Brain microvascular endothelial cell (primary cell): ENCODE measurements around the gene LDLRAD3.

ENCODE experiments used
- DNase-seq: peaks from one replicate; pipeline ENCODE4 v3.0.0-alpha.2; 2020
- H3K27ac ChIP-seq: fragments of 250-450 bp; sonication (Bioruptor Pico); 2 replicates; pipeline ENCODE4 v1.5.1; 2020; ENCODE audit warnings: mild to moderate bottlenecking, moderate library complexity
- H3K27me3 ChIP-seq: fragments of 250-450 bp; sonication (Bioruptor Pico); replicated peaks from 2 replicates; pipeline ENCODE4 v1.5.1; 2020; ENCODE audit warnings: mild to moderate bottlenecking
- H3K36me3 ChIP-seq: fragments of 250-450 bp; sonication (Bioruptor Pico); replicated peaks from 2 replicates; pipeline ENCODE4 v1.5.1; 2020; ENCODE audit warnings: mild to moderate bottlenecking
- H3K4me3 ChIP-seq: 2 replicates; pipeline ENCODE4 v1.5.1; 2011; ENCODE audit warnings: low read depth, mild to moderate bottlenecking, control low read depth, low read length, moderate library complexity
- CTCF ChIP-seq: IDR thresholded peaks from 2 replicates; pipeline ENCODE4 v1.5.1; 2011; ENCODE audit warnings: low read depth, mild to moderate bottlenecking, moderate library complexity, low read length, control low read depth, inconsistent platforms; ENCODE audit errors: missing control alignments
- in situ Hi-C: cut with HindIII; loops from 2 replicates; pipeline ENCODE4 v1.10.0; 2017; ENCODE audit warnings: low sequenced_read_pairs, low pct_ligation_motif_present

Gene LDLRAD3

GRCh38 chr11:35976434-35976833, 32.6 kb downstream of the LDLRAD3 start:
- H3K36me3 ChIP-seq = no peaks in the 10 kb centered on the region
- in situ Hi-C loops = no loop called here
- no peak overlapping the region for H3K27ac ChIP-seq
- DNase-seq = no peak
- no peak for TF ChIP-seq CTCF
- no peaks in the 10 kb centered on the region for H3K27me3 ChIP-seq
- H3K4me3 ChIP-seq = no peak overlapping the region

- no peak for TF ChIP-seq CTCF
- Histone ChIP-seq H3K27me3 (no peaks in the 10 kb centered on the region), H3K27ac (no peak overlapping the region), H3K36me3 (no peaks in the 10 kb centered on the region), H3K4me3 (no peak overlapping the region)
- in situ Hi-C loops = no loop called here
- DNase-seq = no peak
Measured at GRCh38 chr11:35978183-35978582, 34.3 kb downstream of the LDLRAD3 start.

GRCh38 chr11:35978891-35979290, 35.0 kb downstream of the LDLRAD3 start:
- H3K36me3 ChIP-seq = no peaks in the 10 kb centered on the region
- TF ChIP-seq CTCF = no peak
- H3K4me3 ChIP-seq = no peak overlapping the region
- in situ Hi-C loops = no loop called here
- DNase-seq = no peak
- H3K27ac ChIP-seq = no peak overlapping the region
- no peaks in the 10 kb centered on the region for H3K27me3 ChIP-seq

- in situ Hi-C loops = no loop called here
- no peaks in the 10 kb centered on the region for H3K36me3 ChIP-seq
- TF ChIP-seq CTCF = no peak
- H3K27ac ChIP-seq = peak overlapping the region; percentile 27
- H3K4me3 ChIP-seq = no peak overlapping the region
- DNase-seq = peak; percentile 26
- no peaks in the 10 kb centered on the region for H3K27me3 ChIP-seq
Measured at GRCh38 chr11:35980686-35981390, 37.0 kb downstream of the LDLRAD3 start.

GRCh38 chr11:35981581-35981980, 37.7 kb downstream of the LDLRAD3 start:
- DNase-seq = no peak
- Histone ChIP-seq H3K4me3 (no peak overlapping the region), H3K36me3 (no peaks in the 10 kb centered on the region), H3K27ac (no peak overlapping the region), H3K27me3 (no peaks in the 10 kb centered on the region)
- TF ChIP-seq CTCF = no peak
- in situ Hi-C loops = no loop called here

- Histone ChIP-seq H3K36me3 (no peaks in the 10 kb centered on the region), H3K27me3 (no peaks in the 10 kb centered on the region), H3K27ac (no peak overlapping the region), H3K4me3 (no peak overlapping the region)
- in situ Hi-C loops = no loop called here
- no peak for DNase-seq
- no peak for TF ChIP-seq CTCF
Measured at GRCh38 chr11:35982061-35982460, 38.2 kb downstream of the LDLRAD3 start.
